Middle frontal gyrus (tissue), 1 donor: ENCODE measurements around the gene PSMA5.
A peak's percentile ranks its signal among the peaks of the same experiment; 100 is the strongest.
"Not testable (repeated sequence)": the region's sequence is repeated elsewhere in the genome, so short reads cannot be mapped to it uniquely, and the experiment has no call there.

Experiments used
- DNase-seq: peaks from one replicate; pipeline ENCODE4 v3.0.0-alpha.2; 2015; ENCODE audit warnings: low spot score; ENCODE audit errors: extremely low spot score

PSMA5 gene

DNA sequence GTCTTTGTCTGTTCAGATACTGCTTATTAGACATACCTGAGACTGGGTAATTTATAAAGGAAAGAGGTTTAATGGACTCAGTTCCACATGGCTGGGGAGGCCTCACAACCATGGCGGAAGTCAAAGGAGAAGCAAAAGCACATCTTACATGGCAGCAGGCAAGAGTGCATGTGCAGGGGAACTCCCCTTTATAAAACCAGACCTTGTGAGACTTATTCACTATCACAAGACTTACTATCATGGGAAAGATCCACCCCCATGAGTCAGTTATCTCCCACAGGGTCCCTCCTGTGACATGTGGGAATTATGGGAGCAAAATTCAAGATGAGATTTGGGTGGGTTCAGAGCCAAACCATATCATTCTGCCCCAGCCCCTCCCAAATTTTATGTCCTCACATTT, 7.1 kb upstream of the PSMA5 start:
- DNase-seq, result no peak

DNA sequence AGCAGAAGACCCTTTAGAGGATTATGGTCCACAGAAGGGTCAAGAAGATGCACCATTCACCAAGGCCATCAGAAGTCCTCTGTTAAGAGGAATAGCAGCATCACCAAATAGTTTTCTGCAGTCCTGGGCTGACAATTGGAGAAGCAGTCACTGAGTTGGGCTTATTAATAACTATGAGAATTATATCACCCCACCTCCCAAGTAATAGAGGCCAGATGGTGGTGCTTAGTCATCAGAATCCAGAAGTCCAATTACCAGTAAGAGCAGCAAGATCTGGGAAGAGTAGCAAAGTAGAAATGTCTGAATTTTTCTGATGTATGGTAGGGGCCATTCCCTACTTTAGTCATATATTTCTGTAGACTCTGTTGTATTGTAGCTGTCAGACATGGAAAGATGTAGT, 6.1 kb upstream of the PSMA5 start:
- no peak for DNase-seq

DNA sequence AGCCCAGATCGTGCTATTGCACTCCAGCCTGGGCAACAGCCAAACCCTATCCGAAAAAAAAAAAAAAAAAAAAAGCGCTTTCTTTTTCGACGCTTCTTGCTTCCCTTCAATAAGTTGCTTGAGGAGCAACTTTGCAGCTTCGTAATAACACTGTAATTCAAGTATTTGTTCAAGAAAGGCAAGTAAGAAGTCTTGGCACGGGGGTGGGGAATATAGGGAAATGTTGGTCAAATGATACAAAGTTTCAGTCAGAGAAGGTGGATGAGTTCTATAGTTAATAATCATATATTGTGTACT, 871 bp upstream of the PSMA5 start:
- no peak for DNase-seq

DNA sequence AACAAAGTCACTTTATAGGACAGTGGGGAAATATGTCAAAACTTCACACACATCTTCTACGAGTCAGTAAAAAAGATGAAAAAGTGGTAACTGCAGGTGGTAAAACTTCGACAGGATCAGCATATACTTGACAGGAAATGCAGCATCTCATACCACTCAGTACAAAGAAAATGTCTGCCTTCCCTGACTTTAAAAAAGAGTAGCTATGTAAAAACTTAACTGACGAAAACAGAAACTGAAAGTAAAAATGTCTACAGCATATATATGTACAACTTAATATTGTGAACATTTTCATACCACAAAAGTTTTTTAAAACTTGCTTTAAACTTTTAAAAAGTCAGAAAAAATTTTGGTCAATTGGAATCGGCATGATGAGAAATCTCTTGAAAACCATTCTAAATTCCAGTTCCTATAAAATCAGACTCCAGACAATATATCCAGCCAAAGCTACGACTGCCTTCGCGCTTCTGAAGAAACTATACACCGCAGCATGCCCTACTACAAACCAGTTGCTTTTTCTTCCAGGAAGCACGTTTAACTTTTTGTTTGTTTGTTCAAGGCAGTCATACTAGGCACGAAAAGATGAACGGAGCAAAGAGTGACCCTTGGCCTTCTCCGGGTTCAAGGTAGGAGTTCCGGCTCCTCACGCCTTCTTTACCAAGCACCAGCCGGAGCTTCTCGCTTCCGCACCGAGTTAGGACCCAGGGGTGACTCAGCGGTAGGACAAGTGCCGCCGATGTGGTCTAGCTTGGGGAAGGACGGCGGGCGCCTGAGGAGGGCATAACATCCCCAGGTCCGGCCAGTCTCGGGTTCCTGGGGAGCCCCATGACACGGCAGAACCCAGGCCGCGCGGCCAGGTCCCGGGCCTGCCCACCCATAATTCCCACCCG, 612 bp downstream of the PSMA5 start:
- no peak for DNase-seq

DNA sequence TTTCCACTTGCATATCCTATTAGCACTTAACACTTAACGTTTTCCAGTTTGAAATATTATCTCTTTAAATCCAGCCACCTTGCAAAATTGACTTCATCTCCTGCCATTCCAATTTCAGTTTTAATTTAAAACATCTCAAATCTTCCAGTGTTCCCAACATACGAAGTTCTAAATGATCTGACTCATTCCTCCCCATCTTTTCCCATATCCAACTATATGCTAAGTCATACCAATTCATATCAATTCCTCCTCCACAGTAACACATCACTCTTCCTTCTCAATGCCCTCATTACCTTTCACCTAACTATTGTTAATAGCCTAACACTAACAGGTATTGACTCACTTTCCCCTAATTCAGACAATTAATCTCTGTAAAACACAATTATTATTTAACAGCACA, 2.8 kb downstream of the PSMA5 start:
- no peak for DNase-seq

DNA sequence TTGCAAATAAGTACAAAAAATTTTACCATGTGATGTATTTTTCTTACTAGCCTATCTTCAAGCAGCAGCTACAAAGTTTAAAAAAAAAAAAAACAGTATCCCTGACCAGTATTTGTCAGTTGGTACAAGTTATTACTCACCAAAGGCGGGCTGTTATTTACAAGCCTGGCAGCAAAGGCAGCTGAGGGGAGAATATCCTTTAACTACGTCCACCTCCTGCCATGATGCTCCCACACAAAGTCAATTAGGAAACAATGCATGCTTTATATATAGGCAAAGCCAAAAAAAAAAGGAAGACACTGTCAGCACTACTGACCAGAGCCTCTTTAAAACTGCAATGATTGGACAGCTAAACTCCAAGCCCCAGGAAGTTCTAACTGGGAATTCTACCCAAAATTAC, 13.7 kb downstream of the PSMA5 start:
- no peak for DNase-seq

DNA sequence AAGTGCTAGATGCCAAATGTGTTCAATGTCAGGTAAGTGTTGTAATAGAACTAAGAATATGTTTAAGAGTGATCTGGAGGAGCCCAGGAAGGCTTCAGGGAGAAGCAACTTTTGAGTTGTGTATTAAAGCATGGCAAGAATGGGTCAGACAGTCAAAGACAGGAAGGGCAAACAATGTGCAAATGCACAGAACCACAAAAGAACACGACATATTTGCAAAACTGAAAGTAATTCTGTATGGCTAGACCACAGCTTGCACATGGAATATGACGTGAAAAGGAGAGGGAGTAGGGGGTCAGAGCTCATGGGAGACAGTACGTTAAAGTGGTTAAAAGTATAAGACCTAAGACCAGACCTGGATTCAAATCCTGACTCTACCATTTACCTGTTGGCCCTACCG, 21.4 kb downstream of the PSMA5 start:
- DNase-seq, result no peak

DNA sequence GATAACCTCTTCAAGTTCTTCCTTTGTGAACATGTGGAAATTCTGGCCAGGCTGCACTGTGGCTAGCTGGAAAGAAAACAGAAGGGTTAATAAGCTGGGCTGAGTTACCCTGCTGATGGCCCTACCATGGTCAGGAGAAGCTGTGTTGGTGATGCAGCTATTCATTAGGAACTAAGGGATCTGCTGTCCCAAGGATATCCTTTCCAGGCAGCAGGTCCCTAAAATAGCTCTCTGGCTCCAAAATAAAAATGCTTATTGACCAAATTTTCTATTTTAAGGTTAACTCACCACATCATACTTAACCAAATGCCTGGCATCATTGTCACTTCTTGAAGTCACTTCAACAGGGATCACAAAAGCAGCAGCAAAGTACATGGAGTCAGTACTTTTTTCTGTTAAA, 24.2 kb downstream of the PSMA5 start:
- no peak for DNase-seq

DNA sequence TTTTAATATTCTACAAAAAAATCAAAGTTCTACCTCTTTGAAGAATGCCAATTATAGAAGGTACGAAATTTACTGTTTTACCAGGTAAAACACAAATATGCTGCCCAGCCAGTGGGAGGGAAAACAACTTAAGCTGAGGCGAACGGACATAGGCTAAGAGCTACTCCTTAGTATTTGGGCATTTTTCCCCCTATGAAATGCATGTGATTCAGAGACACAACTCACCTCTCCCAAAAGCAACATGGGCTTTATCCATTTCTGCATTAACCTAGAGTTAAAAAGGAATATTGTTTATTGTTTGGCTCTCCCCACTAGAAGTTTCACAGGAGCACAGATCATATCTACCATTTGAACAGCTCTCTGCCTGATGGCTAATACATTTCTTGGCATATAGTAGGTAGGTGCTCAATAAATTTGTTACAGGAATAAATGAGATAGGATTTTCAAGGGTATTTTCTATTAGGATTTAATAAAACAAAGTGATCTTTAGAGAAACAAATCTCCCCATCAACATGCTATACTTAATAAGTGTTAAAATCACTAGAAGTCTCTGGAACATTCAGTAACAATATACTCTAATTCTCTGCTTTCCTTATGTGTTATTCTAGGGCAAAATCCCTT, 26.1 kb downstream of the PSMA5 start:
- DNase-seq, result peak; percentile 3

DNA sequence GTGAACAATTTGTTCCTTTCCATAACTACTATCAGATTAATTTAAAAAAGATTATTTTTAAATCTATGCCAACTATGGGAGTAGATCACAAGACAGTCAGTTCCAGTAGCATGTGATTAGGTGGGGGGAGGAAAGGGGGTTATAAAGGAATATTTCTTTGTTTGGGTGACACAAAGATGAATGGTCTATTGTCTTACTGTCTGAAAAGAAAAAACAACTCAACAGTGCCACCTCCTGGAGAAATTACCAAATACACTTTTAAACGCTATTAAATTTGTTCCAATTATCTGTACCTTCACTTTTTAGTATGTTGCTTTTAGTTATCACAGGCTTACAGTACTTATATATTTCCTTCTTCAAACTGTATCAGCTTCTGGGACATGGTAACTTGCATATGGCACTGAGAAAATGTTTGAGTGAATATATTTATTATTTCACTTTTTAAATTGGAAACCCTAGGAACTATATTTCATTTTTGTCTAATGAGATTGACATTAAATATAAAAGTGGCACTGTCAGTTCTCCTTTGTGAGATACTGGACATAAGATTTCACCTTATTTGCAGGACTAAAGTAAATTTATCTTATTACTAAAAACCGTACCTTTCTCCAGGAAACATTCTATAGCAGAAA, 26.8 kb downstream of the PSMA5 start:
- peak; percentile 80 for DNase-seq

DNA sequence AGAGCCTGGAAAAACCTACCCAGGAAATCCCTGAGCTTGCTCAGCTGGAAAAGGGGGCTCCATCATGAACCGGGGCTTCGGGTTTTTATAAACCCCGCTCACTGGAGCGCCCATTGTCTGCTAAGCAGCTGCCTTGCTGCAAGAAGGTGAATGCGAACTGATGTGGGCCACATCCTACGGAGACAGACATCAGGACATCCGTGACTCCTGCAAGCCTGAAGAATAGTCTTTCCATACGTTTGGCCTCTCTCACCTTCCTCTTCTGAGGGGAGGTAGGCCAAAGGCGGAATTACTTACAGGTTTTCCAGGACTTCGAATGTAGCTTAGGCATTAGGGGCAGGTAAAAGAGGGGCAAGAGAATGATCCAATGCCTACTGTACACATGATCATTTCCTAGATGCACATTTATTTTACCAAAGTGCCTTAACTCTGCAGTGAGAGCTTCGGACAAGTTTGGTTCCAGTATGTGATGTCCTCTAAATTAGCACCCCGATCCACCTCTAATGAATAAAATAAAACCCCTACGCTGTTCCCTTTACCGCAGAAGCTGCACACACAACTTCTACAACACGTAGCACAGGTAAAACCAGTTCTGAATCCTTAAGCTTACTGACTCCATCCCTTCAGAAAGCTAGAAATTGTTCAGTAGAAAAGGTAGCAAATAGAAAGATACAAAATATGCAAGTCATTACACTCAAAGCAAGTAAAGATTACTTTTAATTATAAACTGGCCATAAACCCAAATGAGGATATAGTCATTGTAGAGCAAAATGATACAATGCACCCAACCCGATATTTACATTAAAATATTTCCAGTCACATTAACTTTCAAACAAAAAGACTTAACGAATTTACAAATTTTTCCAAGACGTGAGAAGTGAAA, 27.7 kb downstream of the PSMA5 start:
- DNase-seq, result peak; percentile 3

DNA sequence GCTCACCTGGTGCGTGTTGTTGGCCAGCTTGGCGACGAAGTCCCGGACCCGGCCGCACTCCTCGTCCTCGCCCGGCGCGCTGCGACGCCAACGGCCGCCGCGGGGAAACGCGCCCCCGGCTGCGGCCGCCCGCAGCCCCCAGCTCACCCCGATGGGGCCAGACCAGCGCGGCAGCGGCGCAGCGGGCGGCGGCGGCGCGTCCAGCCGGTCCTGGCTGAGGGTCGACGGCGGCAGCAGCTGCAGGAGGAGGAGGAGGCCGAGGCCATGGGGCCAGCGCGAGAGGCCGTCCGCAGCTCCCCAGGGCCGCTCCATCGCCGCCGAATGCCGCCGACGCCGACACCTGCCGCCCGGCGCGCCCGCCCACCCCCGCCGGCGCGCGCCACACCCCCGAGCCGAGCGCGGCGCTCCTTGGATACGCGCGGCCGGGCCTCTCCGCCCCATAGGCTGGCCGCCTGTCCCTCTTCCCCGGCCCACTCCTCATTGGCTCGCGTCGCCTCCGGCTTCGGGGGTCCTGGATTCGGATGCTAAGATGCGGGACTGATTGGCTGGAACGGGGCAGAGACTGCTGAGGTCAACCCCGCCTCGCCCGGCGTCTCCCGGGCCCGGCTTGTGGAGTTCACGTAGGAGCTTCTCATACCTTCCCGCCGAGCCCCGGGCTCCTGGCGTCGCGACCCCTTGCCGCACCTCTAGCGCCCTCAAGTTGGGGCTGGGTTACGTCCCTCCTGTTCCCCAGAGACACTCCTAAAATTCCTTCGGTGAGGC, 28.5 kb downstream of the PSMA5 start, which contains the start of gene SORT1:
Gene SORT1 (minus strand): TSS at position 338 of the 762 bp plus-strand sequence. CDS start 26 bp downstream, at position 312.
- DNase-seq, result peak; percentile 87

DNA sequence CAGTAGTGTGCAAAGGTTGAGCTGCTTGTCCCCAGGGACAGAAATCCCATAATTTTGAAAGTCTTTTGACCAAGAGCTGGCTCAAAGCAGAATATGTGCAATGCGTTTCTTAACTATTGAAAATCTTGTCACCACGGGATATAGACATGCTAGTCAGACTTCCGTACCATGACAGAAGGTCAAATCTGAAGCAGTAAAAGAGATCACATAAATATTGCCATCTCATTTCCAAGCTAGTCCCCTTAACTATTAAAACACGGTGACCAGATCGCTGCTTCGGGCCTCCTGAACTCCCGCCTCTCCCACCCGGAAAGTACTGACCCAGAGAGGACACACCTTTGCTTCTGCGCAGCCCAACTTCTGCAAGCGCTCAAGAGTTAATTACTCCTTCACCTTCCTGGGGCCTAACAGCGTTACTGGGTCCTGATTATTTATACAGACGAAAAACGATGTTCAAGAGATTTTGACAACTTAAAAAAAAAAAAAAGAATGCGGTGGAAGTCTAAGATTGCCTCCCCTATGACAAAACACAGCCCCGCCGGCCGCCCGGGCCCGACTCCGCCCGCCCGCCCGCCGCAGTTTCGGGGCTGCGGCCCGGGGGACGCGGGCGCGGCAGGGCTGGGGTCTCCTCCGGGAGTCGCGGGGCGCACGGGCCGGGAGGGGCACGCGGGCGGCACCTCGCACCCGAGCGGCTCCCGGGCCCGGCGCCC, 29.2 kb downstream of the PSMA5 start:
- no peak for DNase-seq

DNA sequence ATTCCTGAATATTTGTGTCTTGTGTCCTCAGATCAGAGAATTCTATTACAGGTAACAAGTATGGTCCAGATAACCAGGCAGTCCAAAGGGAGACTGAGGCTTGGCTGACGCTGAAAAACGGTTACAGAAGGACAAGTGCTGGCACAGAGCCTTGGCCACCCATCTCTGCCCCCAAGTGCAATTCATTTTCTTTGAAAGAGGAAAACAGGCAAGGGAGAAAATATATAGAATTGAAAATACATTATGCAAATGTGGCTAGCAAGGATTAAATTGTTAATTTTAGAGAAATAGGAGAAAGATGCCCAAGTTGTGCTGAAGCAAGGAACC, 29.8 kb downstream of the PSMA5 start:
- no peak for DNase-seq

DNA sequence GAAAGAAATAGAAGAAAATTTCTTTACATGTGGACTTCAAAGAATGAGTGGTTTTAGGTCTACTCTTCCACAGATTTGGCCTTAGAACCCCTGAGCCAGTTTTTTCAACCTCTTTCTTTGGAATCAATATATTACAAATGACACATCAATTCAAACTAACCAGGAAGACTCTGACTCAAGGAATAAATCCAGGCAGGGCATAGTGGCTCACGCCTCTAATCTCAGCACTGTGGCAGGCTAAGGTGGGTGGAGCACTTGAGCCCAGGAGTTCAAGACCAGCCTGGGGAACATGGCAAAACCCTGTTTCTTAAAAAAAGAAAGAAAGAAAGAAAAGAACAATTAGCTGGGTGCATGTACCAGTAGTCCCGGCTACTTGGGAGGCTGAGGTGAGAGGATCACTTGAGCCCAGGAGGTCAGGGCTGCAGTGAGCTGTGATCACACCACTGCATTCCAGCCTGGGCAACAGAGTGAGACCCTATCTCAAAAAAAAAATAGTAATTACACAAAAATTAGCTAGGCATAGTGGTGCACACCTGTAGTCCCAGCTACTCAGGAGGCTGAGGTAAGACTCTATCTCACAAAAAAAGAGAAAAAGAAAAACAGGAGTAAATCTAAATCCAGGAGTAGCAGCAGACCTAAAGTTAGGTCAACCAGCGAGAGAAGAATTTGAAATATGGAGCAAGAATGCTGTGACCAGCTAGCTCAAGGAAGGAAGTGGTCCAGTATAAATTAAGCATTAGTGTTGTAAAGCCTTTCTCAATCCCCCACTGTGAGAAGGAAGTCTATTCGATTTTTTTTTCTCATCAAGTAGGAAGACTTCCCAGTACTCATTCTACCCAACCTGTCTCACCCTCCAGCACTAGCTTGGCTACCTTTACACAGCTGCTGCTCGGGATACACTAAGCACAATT, 30.4 kb downstream of the PSMA5 start:
- no peak for DNase-seq

DNA sequence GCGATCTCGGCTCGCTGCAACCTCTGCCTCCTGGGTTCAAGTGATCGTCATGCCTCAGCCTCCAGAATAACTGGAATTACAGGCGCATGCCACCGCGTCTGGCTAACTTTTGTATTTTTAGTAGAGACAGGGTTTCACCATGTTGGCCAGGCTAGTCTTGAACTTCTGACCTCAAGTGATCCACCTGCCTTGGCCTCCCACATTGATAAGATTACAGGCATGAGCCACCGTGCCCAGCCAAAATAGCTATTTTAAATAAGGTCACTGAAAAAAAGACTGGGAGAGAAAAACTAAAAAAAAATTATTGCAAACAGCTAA, 31.0 kb downstream of the PSMA5 start:
- DNase-seq, result not testable (repeated sequence)

DNA sequence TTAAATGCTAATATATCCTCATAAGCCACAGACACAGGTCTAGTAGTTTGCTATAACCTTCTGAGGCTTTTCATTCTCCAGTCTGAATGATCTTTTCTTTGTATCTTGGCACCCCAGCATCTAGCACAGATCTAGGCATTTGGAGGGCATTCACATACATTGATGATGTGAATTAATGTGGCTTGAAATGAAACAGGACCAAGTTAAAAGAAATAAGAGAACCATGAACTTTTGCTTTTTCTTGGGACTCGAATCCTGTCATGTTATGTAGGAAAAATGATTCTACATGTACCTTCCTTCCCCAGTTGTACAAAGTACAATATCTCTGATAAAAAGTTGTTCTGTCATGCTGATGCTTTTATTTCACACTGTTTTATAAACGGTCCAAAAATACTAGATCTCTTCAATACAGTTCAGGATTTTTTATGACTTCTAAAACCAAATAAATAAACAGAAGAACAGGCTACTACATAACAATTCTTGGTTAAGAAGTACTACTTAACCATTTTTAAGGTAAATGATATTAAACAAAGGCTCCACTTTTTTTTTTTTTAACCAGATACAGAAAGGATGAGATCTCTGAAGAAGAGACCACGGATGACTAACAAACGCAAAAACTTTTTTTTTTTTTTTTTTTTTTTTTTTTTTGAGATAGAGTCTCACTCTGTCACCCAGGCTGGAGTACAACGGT, 31.5 kb downstream of the PSMA5 start:
- no peak for DNase-seq

DNA sequence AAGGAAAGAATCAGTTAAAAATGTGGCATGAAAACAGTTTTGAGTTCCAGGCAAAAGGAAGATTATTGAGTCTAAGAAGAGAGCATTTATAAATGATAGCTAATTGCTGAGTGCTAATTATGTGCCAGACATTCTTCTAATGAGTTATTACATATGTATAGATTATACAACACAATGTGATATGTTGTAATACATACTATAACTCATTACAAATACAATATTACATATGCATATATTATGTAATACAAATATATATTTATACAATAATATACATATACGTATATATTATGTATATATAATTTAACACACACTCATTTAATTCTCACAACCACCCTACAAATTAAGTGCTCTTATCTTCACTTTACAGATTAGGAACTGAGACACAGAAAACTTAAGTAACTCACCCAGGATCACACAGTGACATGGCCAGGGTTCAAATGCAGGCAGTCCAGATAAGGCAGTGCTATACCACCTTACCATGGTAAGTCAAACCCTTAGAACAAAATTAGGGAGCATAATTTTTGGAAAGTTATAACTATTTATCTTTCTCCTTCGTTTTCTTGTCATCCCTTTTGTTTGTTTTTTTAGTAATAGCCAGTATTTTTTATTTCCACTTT, 32.5 kb downstream of the PSMA5 start:
- DNase-seq, result no peak
